ENCODE data around the gene VSIG8.
"Not testable (repeated sequence)": the region's sequence is repeated elsewhere in the genome, so short reads cannot be mapped to it uniquely, and the experiment has no call there.

Gene VSIG8

GRCh38 chr1:159862557-159862956 lies at the start of gene VSIG8:
Gene VSIG8 (minus strand): TSS chr1:159862657. CDS start chr1:159862521, 136 bp downstream.
- DNase-seq (ENCODE audit: low read depth in 2 of 2) = no peak

GRCh38 chr1:159911326-159912070 lies 49.0 kb upstream of the VSIG8 start:
- no peak for DNase-seq (ENCODE audit: low read depth in 2 of 2)

- no peak for DNase-seq (ENCODE audit: low read depth in 2 of 2)
Measured at GRCh38 chr1:159908031-159908940, 45.8 kb upstream of the VSIG8 start.

GRCh38 chr1:159906960-159907359 lies 44.5 kb upstream of the VSIG8 start:
- no peak for DNase-seq (ENCODE audit: low read depth in 2 of 2)

- not testable (repeated sequence) for DNase-seq (ENCODE audit: low read depth in 2 of 2)
Measured at GRCh38 chr1:159904036-159904435, 41.6 kb upstream of the VSIG8 start.

- no peak for DNase-seq (ENCODE audit: low read depth in 2 of 2)
Measured at GRCh38 chr1:159902541-159902940, 40.1 kb upstream of the VSIG8 start.

- no peak for DNase-seq (ENCODE audit: low read depth in 2 of 2)
Measured at GRCh38 chr1:159900755-159901360, 38.4 kb upstream of the VSIG8 start.

GRCh38 chr1:159900086-159900680 lies 37.7 kb upstream of the VSIG8 start, which contains the start of gene CFAP45:
Gene CFAP45 (minus strand): TSS chr1:159900165. CDS start chr1:159900098, 67 bp downstream.
- DNase-seq (ENCODE audit: low read depth in 2 of 2) = no peak

- not testable (repeated sequence) for DNase-seq (ENCODE audit: low read depth in 2 of 2)
Measured at GRCh38 chr1:159899634-159900033, 37.2 kb upstream of the VSIG8 start.

GRCh38 chr1:159898527-159898926 lies 36.1 kb upstream of the VSIG8 start:
- DNase-seq (ENCODE audit: low read depth in 2 of 2) = no peak

- DNase-seq (ENCODE audit: low read depth in 2 of 2) = no peak
Measured at GRCh38 chr1:159897962-159898361, 35.5 kb upstream of the VSIG8 start.

- no peak for DNase-seq (ENCODE audit: low read depth in 2 of 2)
Measured at GRCh38 chr1:159896546-159896930, 34.1 kb upstream of the VSIG8 start.

GRCh38 chr1:159895836-159896545 lies 33.5 kb upstream of the VSIG8 start:
- no peak for DNase-seq (ENCODE audit: low read depth in 2 of 2)

GRCh38 chr1:159895286-159895685 lies 32.8 kb upstream of the VSIG8 start:
- no peak for DNase-seq (ENCODE audit: low read depth in 2 of 2)

GRCh38 chr1:159892944-159893343 lies 30.5 kb upstream of the VSIG8 start:
- DNase-seq (ENCODE audit: low read depth in 2 of 2) = no peak

- DNase-seq (ENCODE audit: low read depth in 2 of 2) = peak; percentile 63 to 67
Measured at GRCh38 chr1:159891275-159892157, 29.1 kb upstream of the VSIG8 start.

- no peak for DNase-seq (ENCODE audit: low read depth in 2 of 2)
Measured at GRCh38 chr1:159890390-159890789, 27.9 kb upstream of the VSIG8 start.

GRCh38 chr1:159889821-159890252 lies 27.4 kb upstream of the VSIG8 start:
- DNase-seq (ENCODE audit: low read depth in 2 of 2) = no peak

GRCh38 chr1:159889202-159889601 lies 26.7 kb upstream of the VSIG8 start:
- DNase-seq (ENCODE audit: low read depth in 2 of 2) = no peak

GRCh38 chr1:159884296-159884695 lies 21.8 kb upstream of the VSIG8 start:
- no peak for DNase-seq (ENCODE audit: low read depth in 2 of 2)

Measured in stimulated activated CD4-positive, alpha-beta T cell treated with anti-CD3 and anti-CD28 coated beads, Interleukin-4, amount 100 ng/mL, for 48 hours (primary cell).